Measurements from ENCODE around the gene TACR2.

GRCh38 chr10:69360485-69361302, 56.0 kb downstream of the TACR2 start:
- TF ChIP-seq POLR2A (IDR thresholded peaks at IDR 0.05; ENCODE audit: extremely low read depth, insufficient read length): no peak
- TF ChIP-seq CTCF (IDR thresholded peaks at IDR 0.05; ENCODE audit: low read depth, low read length): no peak

Measured in NB4 (cell line).